GM21390 (cell line): ENCODE data around the gene GPA33.
A peak's percentile ranks its signal among the peaks of the same experiment; 100 is the strongest.
"Not testable (repeated sequence)": the region's sequence is repeated elsewhere in the genome, so short reads cannot be mapped to it uniquely, and the experiment has no call there.

Source experiments
- ATAC-seq: cut with Tn5 transposase; IDR thresholded peaks from one replicate; pipeline ENCODE4 v1.9.1; 2021; ENCODE audit not compliant: unreplicated experiment

The GPA33 gene

DNA sequence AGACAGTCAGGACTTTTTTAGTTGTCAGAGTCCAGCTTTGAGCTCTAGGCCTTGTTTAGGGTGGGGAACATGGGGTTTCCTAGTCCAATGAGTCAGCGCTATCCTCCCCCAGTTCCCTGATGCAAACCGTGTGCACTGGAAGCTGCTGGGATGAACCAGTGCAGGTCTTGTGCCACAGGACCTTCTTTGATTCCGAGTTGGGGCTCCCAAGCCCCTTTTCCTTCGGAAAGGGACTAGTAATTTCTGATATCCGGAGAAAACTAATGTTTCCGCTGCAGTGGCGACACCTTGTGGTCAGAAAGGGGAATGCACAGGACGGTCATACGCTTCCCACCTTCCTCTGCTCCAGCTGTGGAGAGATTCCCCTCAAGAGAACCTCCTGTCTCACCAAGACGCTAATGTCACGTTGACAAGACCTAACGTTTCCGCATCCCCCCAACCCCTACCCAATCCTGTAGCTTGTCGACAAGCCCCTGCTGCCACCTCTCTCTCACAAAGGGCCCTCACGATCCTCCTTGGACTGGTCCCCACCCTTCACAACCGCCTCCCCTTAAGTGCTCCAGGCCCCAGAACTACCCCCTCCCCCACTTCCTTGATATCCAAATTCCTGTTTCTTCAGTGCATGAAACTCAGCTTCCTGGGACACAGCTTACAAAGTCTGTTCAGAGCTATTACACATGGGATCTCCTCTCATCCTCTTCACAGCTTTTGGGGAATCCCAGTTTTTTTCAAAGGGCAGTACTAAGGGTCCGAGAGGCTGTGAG lies 30.9 kb downstream of the GPA33 start:
- peak; percentile 43 for ATAC-seq

GRCh38 chr1:167057241-167057688 lies 32.9 kb downstream of the GPA33 start:
- peak; percentile 58 for ATAC-seq

DNA sequence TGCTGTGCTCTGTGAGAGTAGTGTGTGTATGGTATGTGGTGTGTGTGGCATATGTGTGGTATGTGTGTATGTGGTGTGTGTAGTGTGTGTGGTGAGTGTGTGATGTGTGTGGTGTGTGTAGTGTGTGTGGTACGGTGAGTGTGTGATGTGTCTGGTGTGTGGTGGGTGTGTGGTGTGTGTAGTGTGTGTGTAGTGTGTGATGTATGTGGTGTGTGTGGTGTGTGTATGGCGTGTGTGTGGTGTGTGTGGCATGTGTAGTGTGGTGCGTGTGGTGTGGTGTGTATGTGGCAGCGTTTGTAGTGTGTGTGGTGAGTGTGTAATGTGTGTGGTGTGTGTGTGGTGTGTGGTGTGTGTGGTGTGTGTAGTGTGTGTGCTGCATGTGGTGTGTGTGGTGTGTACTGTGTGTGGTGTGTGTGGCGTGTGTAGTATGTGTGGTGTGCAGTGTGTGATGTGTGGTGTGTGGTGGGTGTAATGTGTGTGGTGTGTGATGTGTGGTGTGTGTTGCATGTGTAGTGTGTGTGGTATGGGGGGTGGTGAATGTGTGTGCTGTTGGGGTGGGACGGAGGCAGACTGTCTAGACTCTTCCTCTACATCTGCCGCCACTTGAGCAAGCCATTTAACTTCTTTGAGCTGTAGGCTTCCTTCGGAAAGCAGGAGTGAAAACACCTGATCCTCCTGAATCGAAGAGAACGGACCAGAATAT lies 33.5 kb downstream of the GPA33 start:
- peak; percentile 9 for ATAC-seq

DNA sequence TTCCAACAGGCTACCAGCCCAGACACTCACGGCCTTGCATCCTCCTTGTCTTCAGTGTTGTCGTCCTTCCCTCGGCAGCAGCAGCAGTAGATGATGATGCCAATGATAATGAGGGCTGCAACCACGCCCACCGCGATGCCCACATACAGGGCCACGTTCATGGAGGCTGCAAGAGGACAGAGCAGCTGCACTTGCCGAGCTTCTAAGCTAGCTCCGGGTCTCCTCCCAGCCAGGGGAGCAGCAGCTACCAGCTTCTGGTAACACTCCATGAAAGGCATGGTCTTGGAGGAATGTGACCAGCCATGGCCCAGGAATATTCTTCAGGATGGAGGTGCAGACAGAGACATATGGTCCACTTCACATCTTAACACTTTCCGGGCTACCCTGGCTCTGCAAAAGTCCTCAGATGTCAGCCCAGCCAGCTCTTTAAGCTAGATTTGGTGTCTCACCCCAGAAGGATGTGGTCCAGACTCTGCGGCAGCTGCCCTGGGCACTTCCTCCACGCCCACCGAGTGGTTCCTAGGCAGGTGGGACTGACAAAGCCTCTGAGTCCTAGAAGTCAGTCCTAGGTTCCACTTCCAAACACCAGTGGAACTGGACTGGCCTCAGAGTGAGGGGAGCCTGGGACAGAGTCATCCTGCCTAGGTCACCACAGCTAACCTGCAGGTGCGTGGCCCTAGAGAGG lies 35.1 kb downstream of the GPA33 start:
- ATAC-seq = no peak

DNA sequence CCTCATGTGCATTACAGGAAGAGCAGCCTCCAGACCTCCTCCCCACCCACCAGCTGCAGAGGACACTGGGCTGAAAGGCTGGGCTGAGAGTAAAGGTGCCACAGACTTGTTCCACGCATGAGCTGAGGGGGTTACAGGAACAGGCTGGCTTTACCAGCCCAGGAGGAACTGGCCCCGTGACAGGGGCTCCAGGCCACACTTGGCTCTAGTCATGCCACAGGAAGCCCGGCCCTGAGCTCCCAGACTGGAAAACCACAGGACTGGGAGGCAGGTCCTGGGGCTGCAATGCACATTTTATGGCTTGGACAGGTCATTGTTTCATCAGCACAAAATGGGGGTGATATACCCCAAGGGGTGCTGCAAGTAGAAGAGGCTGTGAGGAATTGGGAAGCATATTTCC lies 35.6 kb downstream of the GPA33 start:
- ATAC-seq = no peak

DNA sequence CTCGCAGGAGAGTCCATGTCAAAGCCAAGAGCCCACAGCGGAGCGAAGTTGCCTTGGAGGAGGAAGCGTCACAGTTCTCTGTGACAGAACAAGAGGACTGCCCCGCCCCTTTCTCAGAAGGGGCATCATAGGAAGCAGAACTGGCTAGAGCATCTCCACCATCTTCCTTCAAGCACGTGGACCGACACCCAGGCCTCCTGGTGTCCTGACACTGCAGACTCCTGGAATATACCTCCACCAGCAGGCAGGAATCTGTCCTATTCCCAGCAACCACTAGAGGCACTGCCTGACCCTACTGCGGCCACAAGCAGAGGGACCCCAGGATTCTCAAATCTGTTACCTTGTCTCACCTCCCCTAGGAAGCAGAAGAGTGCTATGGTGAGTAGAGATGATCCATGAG lies 37.8 kb downstream of the GPA33 start:
- ATAC-seq = no peak

GRCh38 chr1:167051907-167052306 lies 38.3 kb downstream of the GPA33 start:
- ATAC-seq = no peak

DNA sequence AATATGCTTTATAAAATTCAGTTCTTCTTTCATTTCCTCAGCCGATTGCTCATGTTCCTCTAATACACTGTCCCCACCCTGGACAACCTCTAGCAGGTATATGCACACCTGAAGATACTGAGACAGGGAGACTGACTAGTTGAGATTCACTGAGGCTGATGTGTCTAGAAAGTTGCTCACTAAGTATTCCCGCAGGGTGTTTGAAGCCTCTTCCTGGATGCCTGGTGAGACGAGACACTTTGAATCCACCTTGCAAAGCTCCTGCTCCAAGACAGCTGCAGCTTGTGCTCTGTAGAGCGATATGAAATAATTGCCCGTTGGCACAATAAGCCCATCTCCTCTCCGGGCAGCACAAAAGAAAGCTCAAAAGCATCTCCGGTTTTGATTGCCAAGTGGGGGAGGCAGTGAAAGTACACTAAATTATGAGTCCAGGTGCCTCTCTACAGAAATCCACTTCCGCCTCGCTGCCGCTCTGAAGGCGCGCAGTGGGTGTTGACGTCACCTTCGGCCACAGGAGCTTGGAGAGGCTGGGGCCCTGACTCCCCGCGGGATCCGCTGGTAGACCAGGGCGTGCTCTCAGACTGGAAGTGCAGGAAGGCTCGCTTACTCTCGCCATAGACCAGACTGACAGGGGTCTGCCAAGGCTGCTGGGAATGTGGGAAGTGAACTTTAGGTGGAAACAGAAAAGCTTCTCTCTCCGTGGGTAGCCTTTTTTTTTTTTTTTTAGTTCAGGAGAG lies 46.3 kb downstream of the GPA33 start:
- ATAC-seq = peak; percentile 99

DNA sequence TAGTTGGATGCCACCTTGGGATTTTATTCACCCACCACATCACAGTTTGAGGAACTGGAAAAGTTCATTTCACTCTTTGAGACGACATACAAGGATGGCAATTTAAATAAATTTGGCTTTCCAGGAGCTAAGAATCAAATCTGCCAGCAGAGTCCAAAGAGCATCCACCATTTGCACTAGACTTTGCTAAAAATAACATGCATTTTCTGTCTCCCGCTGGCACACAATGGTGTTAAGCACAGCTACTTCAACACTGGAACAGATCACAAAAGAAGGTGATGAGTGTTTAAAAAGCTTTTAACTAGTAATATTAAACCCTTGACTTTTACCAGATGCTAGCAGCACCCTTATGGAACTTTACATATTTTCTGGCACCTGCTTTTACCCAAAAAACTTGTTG lies 56.5 kb downstream of the GPA33 start:
- ATAC-seq = no peak

DNA sequence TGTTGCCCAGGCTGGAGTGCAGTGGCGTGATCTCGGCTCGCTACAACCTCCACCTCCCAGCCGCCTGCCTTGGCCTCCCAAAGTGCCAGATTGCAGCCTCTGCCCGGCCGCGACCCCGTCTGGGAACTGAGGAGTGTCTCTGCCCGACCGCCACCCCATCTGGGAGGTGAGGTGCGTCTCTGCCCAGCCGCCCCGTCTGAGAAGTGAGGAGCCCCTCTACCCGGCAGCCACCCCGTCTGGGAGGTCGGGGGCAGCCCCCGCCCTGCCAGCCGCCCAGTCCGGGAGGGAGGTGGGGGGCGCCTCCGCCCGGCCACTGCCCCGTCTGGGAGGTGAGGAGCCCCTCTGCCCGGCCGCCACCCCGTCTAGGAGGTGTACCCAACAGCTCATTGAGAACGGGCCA lies 60.6 kb downstream of the GPA33 start:
- ATAC-seq = not testable (repeated sequence)

GRCh38 chr1:167022384-167022783 lies 67.8 kb downstream of the GPA33 start:
- no peak for ATAC-seq

DNA sequence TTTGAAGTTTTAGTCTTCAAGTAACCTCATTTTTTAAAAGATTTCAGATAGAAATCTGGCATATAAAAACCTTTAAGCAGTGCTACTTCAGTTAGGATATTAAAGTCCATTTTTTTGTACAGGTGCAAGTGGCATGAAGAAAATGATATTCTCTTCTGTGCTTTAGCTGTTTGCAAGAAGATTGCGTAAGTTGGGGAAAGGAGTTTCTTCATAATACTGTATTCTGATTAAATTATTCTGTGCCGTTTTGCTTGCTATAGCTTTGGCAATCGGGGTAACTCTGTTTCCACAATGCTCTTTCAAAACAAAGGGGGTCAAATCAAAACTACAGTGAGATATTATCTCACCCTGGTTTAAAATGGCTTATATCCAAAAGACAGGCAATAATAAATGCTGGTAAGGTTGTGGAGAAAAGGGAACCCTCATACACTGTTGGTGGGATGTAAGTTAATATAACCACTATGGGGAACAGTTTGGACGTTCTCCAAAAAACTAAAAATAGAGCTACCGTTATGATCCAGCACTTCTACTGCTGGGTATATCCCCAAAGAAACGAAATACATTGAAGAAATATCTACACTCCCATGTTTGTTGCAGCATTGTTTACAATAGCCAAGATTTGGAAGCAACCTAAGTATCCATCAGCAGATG lies 74.0 kb downstream of the GPA33 start:
- no peak for ATAC-seq

DNA sequence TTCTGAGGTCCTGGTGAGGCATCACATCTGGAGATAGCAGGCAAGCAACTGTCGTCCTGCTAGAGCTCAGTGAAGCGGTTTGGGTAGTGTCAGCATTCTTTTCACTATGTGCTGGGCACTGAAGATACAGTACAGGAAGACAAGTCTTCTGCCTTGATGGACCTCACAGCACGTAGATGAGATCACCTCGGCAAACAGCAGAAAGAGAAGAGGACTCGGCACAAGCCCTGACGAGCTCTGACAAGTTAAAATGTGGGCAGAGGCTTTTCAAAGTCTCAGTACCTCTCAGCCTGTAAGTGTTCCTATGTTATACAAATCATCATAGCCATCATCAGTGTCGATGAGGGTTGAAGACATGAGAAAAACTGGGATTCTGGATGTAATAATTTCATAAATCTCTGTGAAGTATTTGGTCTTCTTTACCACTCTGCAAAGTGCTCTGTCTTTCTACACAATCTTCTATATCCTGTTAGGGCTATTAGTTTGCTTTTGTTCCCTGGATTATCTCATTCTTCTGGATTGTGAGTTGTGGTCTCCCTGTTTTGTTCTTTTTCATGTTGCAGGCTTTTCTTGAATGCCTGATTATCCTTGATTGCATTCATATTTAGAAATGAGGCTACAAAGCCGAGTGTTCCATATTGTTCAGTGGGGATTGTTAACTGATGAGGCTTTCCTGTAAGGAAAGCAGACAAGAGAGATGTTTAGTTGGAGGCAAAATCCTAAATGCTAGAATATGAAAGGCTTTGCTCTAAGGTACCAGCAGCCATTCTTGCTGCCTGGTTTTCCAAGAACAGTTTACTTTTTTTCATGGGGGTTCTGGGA lies 76.9 kb downstream of the GPA33 start:
- no peak for ATAC-seq

DNA sequence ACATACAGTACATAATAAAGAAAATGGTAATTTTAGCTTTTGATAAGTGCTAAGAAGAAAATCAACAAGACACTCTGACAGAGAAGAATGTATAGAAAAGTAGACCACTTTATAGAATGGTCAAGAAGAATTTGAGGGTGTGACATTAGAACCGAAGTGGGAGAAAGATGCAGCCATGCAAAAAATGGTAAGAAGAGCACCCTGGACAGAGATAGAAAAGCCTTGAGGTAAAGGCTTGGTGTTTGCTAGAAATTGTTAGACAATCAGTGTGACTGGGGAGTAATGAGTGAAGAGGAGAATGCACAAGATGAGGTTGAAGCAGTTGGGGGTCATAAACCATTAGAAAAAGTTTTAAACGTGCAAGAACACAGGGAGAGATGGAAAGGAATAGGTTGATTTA lies 77.6 kb downstream of the GPA33 start:
- ATAC-seq = no peak

DNA sequence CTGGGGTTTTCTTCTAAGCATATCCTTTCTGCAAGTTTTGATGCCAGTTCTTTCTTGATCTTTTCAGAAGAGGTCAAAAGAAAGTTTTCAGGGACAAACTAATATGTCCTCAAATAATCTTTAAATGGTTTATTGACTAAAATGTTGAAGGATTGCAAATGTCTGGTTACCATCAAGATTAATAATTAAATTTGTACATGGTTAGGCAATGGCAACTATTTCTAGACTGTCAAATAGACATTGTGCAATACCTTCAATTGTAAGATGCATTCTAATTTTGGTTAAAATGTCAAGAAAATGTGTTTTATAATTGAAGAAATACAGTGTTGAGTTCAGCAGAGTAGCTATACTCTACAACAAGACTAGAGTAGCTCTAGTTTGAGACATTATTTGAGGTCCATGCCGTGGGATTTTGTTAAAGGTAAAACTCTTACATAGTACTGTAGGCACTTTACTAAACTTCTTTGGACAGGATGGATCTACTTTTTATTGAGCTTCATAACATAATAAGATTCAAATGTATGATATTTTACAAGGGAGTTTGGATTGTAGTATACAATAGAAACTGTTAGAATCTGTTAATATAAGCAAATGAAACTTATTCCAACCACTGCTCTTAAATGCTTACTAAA lies 78.5 kb downstream of the GPA33 start:
- ATAC-seq = no peak

GRCh38 chr1:167003711-167004110 lies 86.5 kb downstream of the GPA33 start:
- no peak for ATAC-seq
